GM12878 (cell line): Measurements from ENCODE around the gene PAPOLA. TPM values are rescaled to one million over a fixed set of nuclear protein-coding genes. Genes with fewer than 3 reads are reported as not detected.

Experiments used
- ATAC-seq: fragments of 200-7000 bp; cut with Tn5 transposase; 3 replicates; pipeline ENCODE4 v1.9.1; 2020; ENCODE audit warnings: mild to moderate bottlenecking, moderate library complexity
- BruUV-seq: library from RNA; stranded (reverse); fragments of 400-500 nt; replicated peaks from 2 replicates; lab custom pipeline; 2021; lab: Mats Ljungman, UMichigan
- CTCF ChIA-PET: fragments of 300-600 bp; sonication (Branson Sonifier 250); formaldehyde crosslinking; extraction: SDS; loops from one replicate; lab custom pipeline; 2021; ENCODE audit warnings: inconsistent platforms; lab: Yijun Ruan, JAX
- POLR2A ChIA-PET: fragments of 350-600 bp; formaldehyde crosslinking; extraction: SDS; loops from one replicate; lab custom pipeline; 2021; ENCODE audit warnings: inconsistent platforms; lab: Charles Lee
- RAD21 ChIA-PET: fragments of 300-600 bp; sonication (Branson Sonifier 250); formaldehyde crosslinking; loops from one replicate; lab custom pipeline; 2023; ENCODE audit warnings: antibody characterized with exemption; ENCODE audit not compliant: unreplicated experiment; lab: Charles Lee
- SMC1A ChIA-PET: fragments of 300-600 bp; sonication (Branson Sonifier 250); formaldehyde crosslinking; loops from one replicate; lab custom pipeline; 2023; ENCODE audit not compliant: unreplicated experiment, uncharacterized antibody; lab: Charles Lee
- DNase-seq: peaks from one replicate; pipeline ENCODE4 v3.0.0-alpha.2; 2011; ENCODE audit warnings: low read depth, low spot score
- FAIRE-seq: peaks from 3 replicates; lab custom pipeline; 2011; peaks lifted over from hg19 to GRCh38; lab: Jason Lieb, UNC
- H2AFZ ChIP-seq: 2 replicates; pipeline ENCODE4 v1.6.0; 2011; ENCODE audit warnings: low read depth, low read length, control low read depth; ENCODE audit not compliant: control insufficient read depth
- H3K27ac ChIP-seq: 2 replicates; pipeline ENCODE4 v1.5.1; 2011; ENCODE audit warnings: control low read depth; ENCODE audit not compliant: control insufficient read depth, insufficient read depth
- H3K27me3 ChIP-seq, 2 experiments: replicated peaks in 1 of 2; 2 replicates each; pipeline versions ENCODE4 v1.6.0 to v1.6.1; 2011; ENCODE audit warnings: low read length in 1 of 2; ENCODE audit not compliant: control insufficient read depth in 2 of 2, insufficient read depth in 2 of 2
- H3K36me3 ChIP-seq, 2 experiments: 2 replicates each; pipeline ENCODE4 v1.5.1; 2011; ENCODE audit warnings: low read length in 1 of 2; ENCODE audit not compliant: control insufficient read depth in 2 of 2, insufficient read depth in 2 of 2
- H3K4me1 ChIP-seq: 2 replicates; pipeline ENCODE4 v1.6.1; 2011; ENCODE audit warnings: mild to moderate bottlenecking, low read length, moderate library complexity, mixed read lengths; ENCODE audit not compliant: control insufficient read depth, insufficient read depth
- H3K4me2 ChIP-seq: 2 replicates; pipeline ENCODE4 v1.6.0; 2011; ENCODE audit warnings: control low read depth; ENCODE audit not compliant: control insufficient read depth, insufficient read depth
- H3K4me3 ChIP-seq: fragments of 200-600 bp; sonication (generic); 2 replicates; pipeline ENCODE4 v1.5.1; 2016
- H3K79me2 ChIP-seq: 2 replicates; pipeline ENCODE4 v1.6.0; 2011; ENCODE audit warnings: low read length; ENCODE audit not compliant: control insufficient read depth, insufficient read depth
- H3K9ac ChIP-seq: 2 replicates; pipeline ENCODE4 v1.8.0; 2011; ENCODE audit warnings: low read length, control low read depth, mixed read lengths; ENCODE audit not compliant: control insufficient read depth, insufficient read depth
- H3K9me3 ChIP-seq: replicated peaks from 3 replicates; pipeline ENCODE4 v1.5.1; 2011; ENCODE audit warnings: mild to moderate bottlenecking, low read length; ENCODE audit not compliant: control insufficient read depth, insufficient read depth
- H4K20me1 ChIP-seq: 2 replicates; pipeline ENCODE4 v1.6.0; 2011; ENCODE audit not compliant: control insufficient read depth, insufficient read depth
- CHD4 ChIP-seq: fragments of 200-600 bp; sonication (generic); IDR thresholded peaks from 2 replicates; pipeline ENCODE4 v1.6.1; 2016; ENCODE audit warnings: mild to moderate bottlenecking
- E2F8 ChIP-seq: fragments of 450-650 bp; IDR thresholded peaks from 2 replicates; pipeline ENCODE4 v1.6.1; 2018; ENCODE audit warnings: mild to moderate bottlenecking, low read depth, moderate library complexity; ENCODE audit not compliant: partially characterized antibody
- ESRRA ChIP-seq: IDR thresholded peaks from 2 replicates; pipeline ENCODE4 v1.6.1; 2012; ENCODE audit warnings: mild to moderate bottlenecking, low read length, improper control_type of control experiment
- JUND ChIP-seq: IDR thresholded peaks from 2 replicates; pipeline ENCODE4 v1.6.1; 2012; ENCODE audit warnings: low read depth, mild to moderate bottlenecking, low read length, improper control_type of control experiment, moderate library complexity
- KDM1A ChIP-seq: fragments of 200-600 bp; sonication (generic); IDR thresholded peaks from 2 replicates; pipeline ENCODE4 v1.6.1; 2016; ENCODE audit warnings: borderline replicate concordance
- KLF5 ChIP-seq: fragments of 450-650 bp; IDR thresholded peaks from 2 replicates; pipeline ENCODE4 v1.6.1; 2014; ENCODE audit warnings: mild to moderate bottlenecking; ENCODE audit not compliant: partially characterized antibody
- RELB ChIP-seq: fragments of 450-650 bp; IDR thresholded peaks from 2 replicates; pipeline ENCODE4 v1.6.1; 2017; ENCODE audit warnings: low read depth, mild to moderate bottlenecking, moderate library complexity
- SMARCA5 ChIP-seq: fragments of 450-650 bp; IDR thresholded peaks from 2 replicates; pipeline ENCODE4 v1.6.1; 2017; ENCODE audit warnings: mild to moderate bottlenecking
- SRF ChIP-seq, 2 experiments: IDR thresholded peaks; 2 replicates each; pipeline ENCODE4 v1.6.1; 2011; ENCODE audit warnings: low read depth in 2 of 2, low read length in 2 of 2, mild to moderate bottlenecking in 1 of 2, moderate library complexity in 1 of 2
- STAT1 ChIP-seq: fragments of 450-650 bp; conservative IDR thresholded peaks from 2 replicates; pipeline ENCODE4 v1.6.1; 2014; ENCODE audit warnings: antibody characterized with exemption, mild to moderate bottlenecking
- WRNIP1 ChIP-seq: IDR thresholded peaks from 2 replicates; pipeline ENCODE4 v1.6.1; 2011; ENCODE audit warnings: low read depth, low read length, improper control_type of control experiment, borderline replicate concordance
- ZBED1 ChIP-seq: IDR thresholded peaks from 2 replicates; pipeline ENCODE4 v1.6.1; 2016; ENCODE audit warnings: borderline replicate concordance
- ZNF24 ChIP-seq: fragments of 450-650 bp; IDR thresholded peaks from 2 replicates; pipeline ENCODE4 v1.6.1; 2017; ENCODE audit warnings: antibody characterized with exemption, mild to moderate bottlenecking
- WGBS: methylation state at CpG from one replicate; pipeline ENCODE4 v1.1.6; 2016; ENCODE audit warnings: low lambda C conversion rate; ENCODE audit not compliant: insufficient replicate concordance, insufficient coverage; ENCODE audit errors: missing lambda C conversion rate; 5-methylcytosine and 5-hydroxymethylcytosine counted together
- in situ Hi-C: fragments of 300-500 bp; cut with MboI; formaldehyde crosslinking; loops from 9 replicates; pipeline ENCODE4 v1.14.3; 2018; ENCODE audit warnings: mixed read lengths
- intact Hi-C: fragments of 100-400 bp; cut with micrococcal nuclease; formaldehyde crosslinking; loops from one replicate; pipeline ENCODE4 v1.14.2; 2022; ENCODE audit not compliant: unreplicated experiment
- polyA plus RNA-seq, 11 experiments: library from polyadenylated mRNA; depleted of rRNA in 4 of 11; unstranded in 6 of 11; stranded (reverse) in 5 of 11; fragments of >200 nt; fragmentation: Nextera tagmentation in 4 of 11; fragmentation: Illumina TruSeq in 1 of 11; extraction: Ambion mirVana in 4 of 11; extraction: Trizol in 1 of 11; gene quantifications; 1 replicate in 1 of 11; 2 replicates in 10 of 11; pipeline versions ENCODE4 v1.2.1 to v1.2.3, GENCODE V29; 2011 to 2016; ENCODE audit warnings: inconsistent platforms in 2 of 11, missing spikeins in 2 of 11, low read depth in 1 of 11
- total RNA-seq, 4 experiments: library from RNA; depleted of rRNA in 3 of 4; stranded (reverse); fragments of >200 nt in 3 of 4; fragmentation: Illumina TruSeq in 1 of 4; extraction: Trizol in 1 of 4; gene quantifications; 2 replicates each; pipeline versions ENCODE4 v1.2.1 to v1.2.3, GENCODE V29; 2013 to 2021

Gene PAPOLA
- total and polyA plus RNA-seq, 10 of the 15 experiments (the other 5 are each of a cell fraction or from before 2014, with no cell fraction given), result 46.0 to 185 (median 114) TPM

- in situ Hi-C loops, result no loop called here
- intact Hi-C loops, result no loop called here
- Histone ChIP-seq H3K9me3 (no peaks in the 10 kb centered on the region), H3K27me3 (no peaks in the 10 kb centered on the region), H2AFZ (no peak overlapping the region), H3K4me3 (no peak overlapping the region), H3K4me2 (no peak overlapping the region), H3K36me3 (peaks cover 1 to 13% of the 10 kb centered on the region in 2 experiments), H3K27ac (no peak overlapping the region), H3K9ac (no peak overlapping the region), H3K4me1 (no peaks in the 10 kb centered on the region), H4K20me1 (no peaks in the 10 kb centered on the region), H3K79me2 (no peaks in the 10 kb centered on the region)
- ChIA-PET SMC1A (interaction anchor here (0.9 to 3.1 kb wide), 5 partner anchors 11 to 40 kb away, joined by 3 to 12 read pairs (median 4); no protein-coding TSS in a partner anchor), RAD21 (no interaction called here), CTCF (interaction anchor here (0.8 to 2.4 kb wide), 3 partner anchors 20 to 30 kb away, joined by 3 to 6 read pairs (median 3); no protein-coding TSS in a partner anchor), POLR2A (interaction anchor here (1.4 kb wide), 1 partner anchor 24 kb away, joined by 4 read pairs; no protein-coding TSS in a partner anchor)
- DNase-seq, result no peak
- 100% methylated on average over 1 of the region's 1 CpG for WGBS
- ATAC-seq, result no peak
- FAIRE-seq, result no peak
- TF ChIP-seq KDM1A (no peak), ZBED1 (no peak), ESRRA (no peak), CHD4 (no peak), SRF (IDR thresholded peaks at IDR 0.05; ENCODE audit: low read depth in 2 of 2, low read length in 2 of 2) (no peak), SMARCA5 (no peak), E2F8 (no peak), RELB (no peak), JUND (no peak), STAT1 (no peak), ZNF24 (no peak), KLF5 (no peak), WRNIP1 (no peak)
- TF ChIP-seq, all 136 proteins: peak for 0
- BruUV-seq, result no TSS peak
Measured at GRCh38 chr14:96536807-96537206, 34.6 kb downstream of the PAPOLA start.
